ENCODE data around the gene LST1.
"Not testable (repeated sequence)": the region's sequence is repeated elsewhere in the genome, so short reads cannot be mapped to it uniquely, and the experiment has no call there.

Gene LST1

GRCh38 chr6:31581434-31582229 is 4.4 kb upstream of the LST1 start:
- no peak for DNase-seq

GRCh38 chr6:31582230-31582643 is 3.8 kb upstream of the LST1 start, which contains the start of gene LTB:
Gene LTB, minus strand, starts transcription at chr6:31582424. Its CDS starts 7 bp downstream, at chr6:31582417.
- no peak for DNase-seq

DNA sequence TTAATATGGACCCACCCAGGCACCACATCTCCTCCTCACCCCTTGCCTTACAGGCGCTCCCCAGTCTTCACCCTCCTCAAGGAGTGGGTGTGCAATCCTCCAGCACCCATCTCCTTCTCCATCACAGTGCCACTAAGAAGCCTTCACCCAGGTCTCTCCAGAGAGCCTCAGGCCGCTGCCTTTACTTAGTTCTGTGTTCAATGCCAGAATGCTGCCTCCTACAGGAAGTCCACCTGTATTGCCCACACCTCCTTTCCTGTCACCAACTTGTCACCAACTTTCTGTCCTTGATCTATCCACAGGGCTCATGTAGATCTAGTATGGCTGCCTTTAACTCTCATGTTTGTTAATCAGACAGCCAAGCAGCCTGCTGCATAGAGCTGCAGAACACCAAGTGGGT is 586 bp upstream of the LST1 start:
- peak; percentile 74 for DNase-seq

DNA sequence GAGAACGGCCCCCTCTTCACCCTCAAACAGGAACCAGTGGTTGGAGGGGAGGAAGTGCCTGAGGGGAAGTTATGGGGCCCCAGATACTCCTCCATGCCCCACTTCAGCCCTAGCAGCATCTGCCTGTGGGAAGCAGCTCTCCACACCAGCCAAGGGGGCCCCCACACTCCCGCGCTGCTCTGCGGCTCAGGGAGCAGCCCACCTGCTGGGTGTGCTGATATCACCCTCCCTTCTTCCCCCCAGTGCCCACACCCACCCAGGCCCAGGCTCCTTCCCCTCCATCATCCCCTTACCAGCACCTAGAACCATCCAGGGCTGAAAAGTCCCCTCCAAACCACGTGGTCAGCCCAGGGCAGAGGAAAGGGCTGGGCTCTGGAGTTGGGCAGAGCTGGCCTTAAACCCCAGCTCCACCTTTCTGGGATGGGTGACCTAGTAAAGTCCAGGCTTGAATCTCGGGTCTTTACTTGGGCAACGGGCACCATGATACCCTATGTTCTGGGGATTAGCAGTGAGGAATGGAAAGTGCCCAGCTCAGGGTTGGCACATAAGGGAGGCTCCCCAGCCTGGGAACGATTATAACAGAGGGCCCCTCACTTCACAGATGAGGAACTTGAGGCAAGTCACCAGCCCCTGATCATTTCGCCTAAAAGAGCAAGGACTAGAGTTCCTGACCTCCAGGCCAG is 663 bp downstream of the LST1 start:
- peak; percentile 95 for DNase-seq

DNA sequence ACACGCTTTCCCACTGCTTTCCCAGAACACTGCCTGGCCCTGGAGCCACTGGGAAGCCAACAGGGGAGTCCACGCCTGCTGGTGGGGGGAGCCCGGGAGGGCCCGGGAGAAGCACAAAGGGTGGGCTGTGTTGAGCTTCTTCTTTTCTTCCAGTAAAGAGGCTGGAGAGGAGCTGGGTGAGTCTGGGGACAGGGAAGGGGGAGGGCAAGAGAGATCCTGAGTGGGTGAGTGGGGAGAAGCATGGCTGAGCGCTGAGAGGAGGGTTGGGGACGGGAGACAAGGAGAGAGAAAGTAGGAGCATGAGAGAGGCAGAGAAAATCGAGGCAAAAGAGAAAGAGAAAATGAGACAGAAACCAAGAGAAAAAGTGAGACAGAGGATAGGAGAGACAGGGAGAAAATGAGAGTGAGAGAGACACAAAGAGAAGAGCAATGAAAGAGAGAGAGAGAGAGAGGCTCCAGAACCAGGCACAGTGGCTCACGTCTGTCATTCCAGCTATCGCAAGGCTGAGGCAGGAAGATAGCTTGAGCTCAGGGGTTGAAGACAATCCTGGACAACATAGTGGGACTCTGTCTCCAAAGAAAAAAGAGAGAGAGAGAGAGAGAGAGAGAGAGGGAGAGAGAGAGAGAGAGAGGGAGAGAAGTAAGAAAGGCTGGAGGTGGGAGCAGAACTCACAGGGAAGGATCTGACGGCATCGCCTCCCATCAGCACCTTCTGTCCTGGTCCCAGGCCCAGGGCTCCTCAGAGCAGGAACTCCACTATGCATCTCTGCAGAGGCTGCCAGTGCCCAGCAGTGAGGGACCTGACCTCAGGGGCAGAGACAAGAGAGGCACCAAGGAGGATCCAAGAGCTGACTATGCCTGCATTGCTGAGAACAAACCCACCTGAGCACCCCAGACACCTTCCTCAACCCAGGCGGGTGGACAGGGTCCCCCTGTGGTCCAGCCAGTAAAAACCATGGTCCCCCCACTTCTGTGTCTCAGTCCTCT is 2.0 kb downstream of the LST1 start:
- no peak for DNase-seq

DNA sequence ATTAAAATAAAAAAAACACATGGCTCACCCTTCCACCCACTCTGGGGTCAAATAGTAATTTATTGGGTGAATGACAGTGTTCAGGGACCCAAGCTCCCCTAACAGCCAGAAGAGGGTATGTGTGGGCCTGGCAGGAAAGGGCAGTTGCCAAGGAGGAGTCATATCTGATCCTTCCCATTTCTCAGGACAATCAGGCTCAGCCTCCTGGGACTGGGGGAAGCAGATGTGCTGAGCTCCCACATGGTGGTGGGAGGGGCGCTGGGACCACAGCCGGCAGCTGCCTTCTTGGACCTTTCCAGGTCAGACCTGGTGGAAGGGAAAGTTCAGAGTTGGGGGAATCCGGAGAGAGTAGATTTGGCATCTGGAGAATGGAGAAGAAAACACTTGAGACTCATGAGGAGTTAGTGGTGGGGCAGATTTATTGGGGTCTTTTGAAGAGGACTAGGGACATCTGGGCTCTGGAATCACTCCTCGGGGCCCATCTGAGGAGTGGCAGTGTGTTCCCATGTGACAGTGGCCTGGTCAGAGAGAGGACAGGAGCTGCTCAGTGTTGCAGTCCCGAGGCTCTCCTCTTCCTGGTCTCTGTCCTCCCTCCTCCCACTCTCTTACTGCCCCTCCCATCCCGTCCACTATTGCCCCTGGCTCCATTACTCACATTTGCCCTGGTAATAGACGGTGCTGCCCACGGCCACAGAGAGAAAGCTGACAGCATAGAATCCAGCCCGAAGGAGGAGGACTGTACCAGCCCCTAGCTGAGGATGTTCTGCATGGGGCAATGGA is 3.0 kb downstream of the LST1 start:
- no peak for DNase-seq

DNA sequence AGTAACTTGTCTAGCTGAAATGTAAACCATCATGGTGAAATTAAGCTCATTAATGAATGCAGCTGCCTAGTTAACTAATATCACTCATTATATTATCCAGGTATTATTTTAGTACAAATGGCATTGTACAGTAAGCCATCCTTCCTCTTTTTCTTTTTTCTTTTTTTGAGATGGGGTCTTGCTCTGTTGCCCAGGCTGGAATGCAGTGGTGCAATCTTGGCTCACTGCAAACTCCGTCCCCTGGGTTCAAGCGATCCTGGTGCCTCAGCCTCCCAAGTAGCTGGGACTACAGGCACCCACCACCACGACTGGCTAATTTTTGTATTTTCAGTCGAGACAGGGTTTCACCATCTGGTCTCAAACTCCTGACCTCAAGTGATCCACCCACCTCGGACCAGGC is 4.6 kb downstream of the LST1 start:
- not testable (repeated sequence) for DNase-seq

- DNase-seq = no peak
Observed at GRCh38 chr6:31592396-31592771, 6.3 kb downstream of the LST1 start.

GRCh38 chr6:31597006-31597405 is 10.9 kb downstream of the LST1 start:
- peak; percentile 67 for DNase-seq

GRCh38 chr6:31607317-31607716 is 21.2 kb downstream of the LST1 start:
- no peak for DNase-seq

- DNase-seq = no peak
Observed at GRCh38 chr6:31609519-31610406, 23.7 kb downstream of the LST1 start.

GRCh38 chr6:31610968-31611367 is 24.9 kb downstream of the LST1 start:
- DNase-seq = peak; percentile 38

DNA sequence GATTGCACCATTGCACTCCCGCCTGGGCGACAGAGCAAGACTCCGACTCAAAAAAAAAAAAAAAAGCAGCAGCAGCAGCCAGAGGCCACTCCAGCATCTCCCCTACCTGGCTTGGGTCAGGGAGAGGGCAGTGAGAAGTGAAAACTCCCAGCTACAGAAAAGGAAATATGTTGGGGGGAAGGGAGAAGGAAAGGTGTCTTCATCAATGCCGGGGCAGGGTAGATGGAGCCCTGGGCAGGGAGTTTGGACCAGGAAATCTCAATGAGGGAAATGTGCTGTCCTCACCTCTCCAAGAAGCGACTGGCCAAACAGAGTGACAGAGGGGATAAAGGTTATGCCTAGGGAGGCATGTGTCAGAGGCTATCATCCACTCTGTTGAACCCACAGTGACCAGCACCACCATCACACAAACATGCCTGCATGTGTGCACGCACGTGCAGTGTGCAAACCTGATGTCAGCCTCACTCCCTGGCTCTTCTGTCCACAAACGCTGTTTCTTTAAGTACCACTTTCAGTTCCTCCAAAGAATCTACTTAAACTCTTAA is 28.1 kb downstream of the LST1 start:
- peak; percentile 90 for DNase-seq

GRCh38 chr6:31614684-31615578 is 28.9 kb downstream of the LST1 start, which contains the start of gene AIF1:
Gene AIF1, plus strand, starts transcription at chr6:31615234. Its CDS starts 96 bp downstream, at chr6:31615330.
- DNase-seq = peak; percentile 78

- peak; percentile 90 for DNase-seq
Observed at GRCh38 chr6:31615748-31616147, 29.7 kb downstream of the LST1 start.

DNA sequence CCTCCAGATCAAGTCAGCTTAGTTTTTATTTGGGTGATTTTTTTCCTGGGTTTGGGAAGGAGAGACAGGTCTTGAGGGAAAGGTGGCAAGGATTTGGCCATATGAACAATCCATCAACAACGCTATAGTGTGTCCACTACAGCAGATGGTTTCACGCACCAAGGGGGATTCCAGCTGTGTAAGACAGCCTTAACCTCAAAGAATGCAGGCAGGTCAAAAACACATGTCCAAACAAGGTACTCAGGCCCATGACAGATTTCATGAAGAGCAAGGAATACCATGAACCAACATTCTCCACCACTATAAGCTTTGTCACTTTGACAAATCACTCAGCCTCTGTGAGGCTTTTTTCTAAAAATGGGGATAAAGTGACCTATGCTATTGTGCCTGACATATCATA is 30.9 kb downstream of the LST1 start:
- DNase-seq = no peak

- peak; percentile 99 for DNase-seq
Observed at GRCh38 chr6:31619805-31620585, 33.9 kb downstream of the LST1 start.

DNA sequence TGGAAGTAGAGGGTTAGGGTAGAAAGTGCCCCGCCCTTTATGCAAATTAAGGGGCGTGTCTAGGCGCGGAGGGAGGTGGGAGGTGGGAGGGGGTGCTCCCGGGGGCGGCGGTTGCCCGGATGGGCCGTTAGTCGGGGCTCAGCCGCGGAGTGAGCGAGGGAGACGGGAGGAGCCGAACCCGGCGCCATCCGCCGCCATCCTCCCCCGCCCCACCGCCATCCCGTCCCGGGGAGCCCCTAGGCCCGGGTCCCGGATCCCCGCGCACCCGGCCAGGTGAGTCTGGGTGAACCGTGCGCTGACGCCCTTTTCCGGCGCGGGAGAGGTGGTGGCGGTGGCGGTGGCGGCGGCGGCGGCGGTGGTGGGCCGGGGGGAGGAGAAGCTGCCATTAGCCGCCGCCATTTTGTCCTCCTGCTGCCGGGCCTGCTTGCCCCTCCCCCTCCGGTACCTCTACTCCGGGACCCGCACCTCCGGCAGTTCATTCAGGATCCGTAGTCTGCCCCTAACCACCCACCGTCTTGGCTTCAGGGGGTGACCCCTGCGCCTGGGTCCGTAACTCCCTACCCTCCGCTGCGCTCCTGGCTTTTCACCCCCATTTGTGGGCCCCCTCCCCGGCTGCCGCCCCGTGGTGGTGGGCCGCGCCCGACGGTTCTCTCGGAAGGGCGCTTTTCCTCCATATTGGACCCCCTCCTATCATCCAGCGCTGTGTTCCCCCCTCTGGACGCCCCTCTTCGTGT is 34.7 kb downstream of the LST1 start, which contains the start of gene PRRC2A:
PRRC2A (plus strand) TSS at position 130 of the 734 bp plus-strand sequence. CDS start 2,075 bp downstream, outside the sequence.
- peak; percentile 62 for DNase-seq
